Fibroblast of skin of right quadriceps (primary cell): ENCODE results near the gene IL17RD.
"Not testable (repeated sequence)": the region's sequence is repeated elsewhere in the genome, so short reads cannot be mapped to it uniquely, and the experiment has no call there.

Experiments used
- DNase-seq: peaks from one replicate; pipeline ENCODE4 v3.0.0-alpha.2; 2013

The IL17RD gene

GRCh38 chr3:57091521-57092273 lies 73.5 kb downstream of the IL17RD start:
- DNase-seq: peak; percentile 26

GRCh38 chr3:57089043-57089442 lies 76.1 kb downstream of the IL17RD start:
- DNase-seq: no peak

DNA sequence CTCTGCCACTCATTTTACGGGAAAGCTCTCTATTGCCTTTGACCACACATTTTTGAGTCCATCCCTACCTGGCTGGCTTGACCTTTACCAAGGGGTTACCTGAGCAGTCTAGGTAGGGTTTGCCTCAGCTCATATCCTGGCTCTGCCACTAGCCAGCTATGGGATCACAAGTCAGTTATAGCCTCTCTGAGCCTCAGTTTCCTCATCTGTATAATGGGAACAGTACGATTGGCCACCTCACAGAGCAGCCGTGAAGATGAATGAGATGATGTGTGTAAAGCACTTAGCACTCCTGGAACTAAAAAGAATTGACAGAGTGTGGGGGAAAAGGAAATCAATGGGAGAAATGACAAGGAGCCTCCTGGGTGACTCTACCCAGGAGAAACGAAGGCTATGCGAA lies 76.7 kb downstream of the IL17RD start:
- no peak for DNase-seq

DNA sequence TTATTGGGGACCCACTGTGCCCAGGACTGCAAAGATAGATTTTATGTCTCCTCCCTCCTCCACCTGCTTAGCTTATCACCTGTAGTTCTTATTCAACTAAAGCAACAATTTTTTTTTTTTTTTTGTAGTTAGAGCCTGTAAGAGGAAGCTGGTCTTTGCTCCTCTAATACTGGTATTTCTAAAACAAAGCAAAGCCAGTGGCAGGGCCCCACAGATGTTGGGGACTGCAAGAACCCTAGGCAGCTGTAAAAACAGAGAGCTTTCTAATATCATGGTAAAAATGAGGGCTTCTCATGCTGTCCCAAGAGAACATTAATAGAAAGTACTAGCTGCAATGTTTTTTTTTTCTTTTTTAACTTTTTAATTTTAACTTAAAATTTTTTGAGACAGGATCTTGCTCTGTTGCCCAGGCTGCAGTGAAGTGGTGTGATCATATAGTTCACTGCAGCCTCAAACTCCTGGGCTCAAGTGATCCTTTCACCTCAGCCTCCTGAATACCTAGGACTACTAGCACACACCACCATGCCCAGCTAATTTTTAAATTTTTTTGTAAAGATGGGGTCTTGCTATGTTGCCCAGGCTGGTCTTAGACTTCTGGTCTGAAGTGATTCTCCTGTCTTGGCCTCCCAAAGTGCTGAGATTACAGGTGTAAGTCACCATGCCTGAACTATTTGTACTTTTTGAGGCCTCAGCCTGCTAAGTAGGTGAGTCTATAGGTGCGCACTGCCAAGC lies 77.6 kb downstream of the IL17RD start:
- DNase-seq: no peak

DNA sequence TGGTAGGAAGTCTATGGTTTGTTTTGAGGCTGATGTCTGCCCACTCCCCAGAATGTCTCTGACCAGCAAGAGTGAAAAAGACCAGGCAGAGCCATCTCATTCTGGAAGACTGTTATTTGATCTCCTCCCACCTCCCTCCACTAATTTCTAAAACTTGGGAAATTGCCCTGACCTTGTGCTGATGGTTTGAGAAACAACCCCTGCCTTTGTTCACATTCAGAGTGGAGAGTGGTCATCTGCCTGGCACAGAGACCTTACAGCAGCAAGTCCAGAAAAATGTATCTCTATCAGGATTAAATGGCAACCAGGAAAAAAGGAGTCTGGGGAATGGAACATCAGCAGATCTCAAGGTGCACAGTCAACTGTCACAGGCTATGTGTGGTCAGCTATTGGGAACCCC lies 79.0 kb downstream of the IL17RD start:
- no peak for DNase-seq

DNA sequence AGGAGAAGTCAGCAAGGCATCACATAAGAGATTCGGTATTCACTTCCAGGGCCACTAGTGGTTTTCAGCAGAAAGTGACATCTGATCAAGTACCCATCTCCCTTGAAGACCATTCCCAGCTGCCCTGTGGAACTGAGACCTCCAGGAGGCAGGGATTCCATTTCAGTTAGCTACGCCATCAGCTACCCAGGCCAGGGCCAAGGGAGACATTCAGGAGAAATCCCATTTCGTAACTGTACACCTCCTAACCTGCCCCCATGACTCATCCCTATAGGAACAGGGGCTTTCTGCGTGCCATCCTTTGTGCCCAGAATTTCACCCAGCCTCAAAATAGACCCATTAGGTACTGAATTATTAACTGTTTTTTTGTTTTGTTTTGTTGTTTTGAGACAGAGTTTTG lies 79.9 kb downstream of the IL17RD start:
- DNase-seq: no peak

- not testable (repeated sequence) for DNase-seq
Measured at GRCh38 chr3:57083266-57083995, 81.7 kb downstream of the IL17RD start.

DNA sequence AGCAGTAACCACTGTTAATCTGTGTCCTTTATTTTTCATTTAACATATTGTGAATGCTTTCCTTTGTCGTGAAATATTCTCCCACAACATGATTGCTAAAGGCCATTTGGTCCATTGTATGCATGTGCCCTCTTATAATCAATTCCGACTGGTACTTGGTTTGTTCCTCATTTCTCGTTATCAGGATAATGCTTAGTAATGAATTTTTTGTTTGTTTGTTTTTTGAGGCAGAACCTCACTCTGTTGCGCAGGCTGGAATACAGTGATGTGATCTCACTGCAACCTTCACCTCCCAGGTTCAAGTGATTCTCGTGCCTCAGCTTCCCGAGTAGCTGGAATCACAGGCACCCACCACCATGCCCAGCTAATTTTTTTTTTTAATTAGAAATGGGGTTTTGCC lies 82.7 kb downstream of the IL17RD start:
- DNase-seq: no peak

- no peak for DNase-seq
Measured at GRCh38 chr3:57081173-57081572, 84.0 kb downstream of the IL17RD start.

- no peak for DNase-seq
Measured at GRCh38 chr3:57080171-57080570, 85.0 kb downstream of the IL17RD start.

DNA sequence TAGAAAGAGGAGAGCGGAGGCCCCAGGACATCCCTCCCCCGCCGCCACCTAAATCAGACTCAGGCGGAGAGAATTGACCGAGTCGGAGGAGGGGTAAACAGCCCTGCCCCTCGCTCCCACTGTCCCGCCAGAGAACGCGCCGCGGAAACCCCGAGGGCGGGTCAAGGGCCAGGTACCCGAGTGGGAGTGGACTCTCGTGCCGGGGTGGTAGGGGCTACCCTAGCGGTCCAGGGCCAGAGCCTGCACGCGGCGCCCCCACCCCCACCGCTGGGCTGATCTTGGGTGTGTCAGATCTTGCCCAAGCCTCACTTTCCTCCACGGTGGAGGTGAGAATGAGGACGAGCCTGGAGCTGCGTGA lies 85.7 kb downstream of the IL17RD start:
- DNase-seq: no peak

DNA sequence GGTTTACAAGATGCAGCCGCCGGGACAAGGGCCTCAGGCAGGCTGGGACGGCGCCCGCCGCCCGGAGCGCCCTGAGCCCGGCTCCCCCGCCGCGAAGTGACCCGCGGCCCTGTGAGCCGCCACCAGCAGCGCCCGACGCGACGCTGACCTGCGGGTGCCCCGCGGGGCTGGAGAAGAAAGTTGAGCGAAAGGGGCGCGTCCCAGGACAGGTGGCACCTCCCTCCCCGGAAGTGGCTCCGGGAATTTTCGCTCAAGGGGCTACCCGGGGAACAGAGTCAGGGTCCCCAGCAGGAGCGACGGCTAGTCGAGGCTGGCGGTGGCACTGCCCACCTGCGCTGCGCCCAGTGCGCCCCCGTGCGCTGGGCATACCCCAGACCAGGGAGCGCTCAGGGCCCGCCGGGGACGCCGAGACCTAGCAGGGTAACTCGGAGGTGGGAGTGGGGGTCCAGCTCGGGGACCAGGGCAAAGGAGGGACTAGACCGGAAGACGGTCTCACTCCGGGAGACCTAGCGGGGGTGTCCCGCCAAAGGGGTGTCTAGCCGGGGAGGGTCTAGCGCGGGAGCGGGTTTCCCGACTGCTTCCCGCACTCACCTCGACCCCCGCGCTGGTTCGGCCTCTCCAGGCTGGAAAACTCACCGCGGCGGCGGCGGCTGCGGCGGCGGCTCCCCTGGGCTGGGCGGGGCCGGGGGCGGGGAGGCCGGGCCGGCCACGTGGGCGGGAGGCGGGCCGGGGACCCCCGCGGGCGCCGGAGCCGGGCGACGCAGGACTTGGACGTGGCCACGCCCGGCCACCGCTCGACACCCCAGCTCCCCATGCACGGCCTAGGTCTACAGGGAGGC lies 86.3 kb downstream of the IL17RD start:
- DNase-seq: peak; percentile 45

DNA sequence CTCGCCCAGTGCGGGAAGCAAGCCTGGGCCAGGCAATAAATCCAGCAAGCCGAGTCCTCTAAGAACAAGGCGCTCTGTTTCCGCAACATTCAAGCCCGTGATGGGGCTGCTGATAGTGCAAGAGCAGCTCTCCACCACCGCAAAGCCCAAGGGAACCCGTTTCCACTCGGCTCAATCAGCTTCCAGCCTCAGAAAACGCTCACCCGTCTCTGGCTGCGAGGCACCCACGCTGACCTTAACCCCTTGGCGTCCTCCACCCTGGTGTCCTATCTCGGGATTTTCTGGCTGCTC lies 86.9 kb downstream of the IL17RD start:
- DNase-seq: peak; percentile 60

GRCh38 chr3:57077630-57078343 lies 87.4 kb downstream of the IL17RD start:
- DNase-seq: no peak

DNA sequence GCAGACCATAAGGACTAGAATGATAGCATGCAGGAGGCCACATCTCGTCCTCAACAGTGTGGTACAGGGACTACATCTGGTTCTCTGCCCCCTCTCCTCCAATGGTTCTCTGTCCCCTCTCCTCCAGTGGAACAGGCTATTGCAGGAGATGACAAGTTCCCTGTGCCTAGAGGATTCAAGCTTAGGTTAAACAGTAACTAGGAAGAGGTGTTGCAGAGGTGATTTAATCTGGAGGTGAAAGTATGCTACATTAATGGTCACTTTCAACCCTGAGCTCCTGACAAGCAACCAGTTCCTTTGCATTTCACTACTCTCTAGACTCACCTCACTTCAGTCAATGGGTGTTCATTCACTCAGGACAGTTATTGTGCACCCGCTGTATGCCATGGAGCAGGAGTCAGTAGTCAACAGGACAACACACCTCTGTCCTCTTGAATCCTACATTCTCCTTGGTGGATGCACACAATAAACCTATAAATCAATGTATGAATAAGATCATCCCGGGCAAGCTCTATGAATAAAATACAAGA lies 88.7 kb downstream of the IL17RD start:
- DNase-seq: no peak

DNA sequence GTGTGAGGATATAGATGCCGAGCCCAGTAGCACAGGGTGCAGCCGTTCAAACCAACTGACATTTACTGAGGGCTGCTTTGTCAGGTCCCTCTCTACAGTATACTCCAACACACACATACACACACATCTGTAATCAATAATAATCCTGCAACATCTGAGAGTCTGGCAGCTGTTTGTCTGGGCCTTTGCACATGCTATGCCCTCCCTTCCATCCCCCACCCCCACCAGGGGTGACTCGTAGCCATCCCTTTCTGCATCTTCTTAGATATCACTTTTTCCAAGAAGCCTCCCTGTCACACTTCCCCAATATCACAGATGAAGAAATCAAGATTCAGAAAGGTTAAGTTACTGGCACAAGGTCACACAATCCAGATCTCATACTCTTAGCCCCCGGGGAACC lies 91.0 kb downstream of the IL17RD start:
- DNase-seq: no peak

DNA sequence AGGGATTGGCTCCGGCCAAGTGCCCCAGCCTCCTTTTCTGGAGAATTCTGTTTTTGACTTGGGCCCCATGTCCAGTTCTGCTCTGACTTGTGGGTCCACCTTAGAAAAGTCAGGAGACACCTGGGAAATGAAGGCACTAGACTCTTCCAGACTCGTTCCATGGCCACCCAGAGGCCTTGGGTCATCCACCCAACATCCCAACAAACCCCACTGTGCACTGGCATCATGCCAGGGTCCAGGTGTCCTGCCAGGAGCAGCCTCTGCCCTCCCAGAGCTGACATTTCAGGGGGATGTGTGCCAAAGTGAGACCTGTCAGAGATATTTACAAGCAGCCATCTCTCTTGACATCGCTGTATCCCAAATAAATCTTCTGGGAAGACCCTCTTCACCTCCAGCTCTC lies 91.5 kb downstream of the IL17RD start:
- DNase-seq: no peak

GRCh38 chr3:57069503-57069902 lies 95.7 kb downstream of the IL17RD start:
- no peak for DNase-seq

DNA sequence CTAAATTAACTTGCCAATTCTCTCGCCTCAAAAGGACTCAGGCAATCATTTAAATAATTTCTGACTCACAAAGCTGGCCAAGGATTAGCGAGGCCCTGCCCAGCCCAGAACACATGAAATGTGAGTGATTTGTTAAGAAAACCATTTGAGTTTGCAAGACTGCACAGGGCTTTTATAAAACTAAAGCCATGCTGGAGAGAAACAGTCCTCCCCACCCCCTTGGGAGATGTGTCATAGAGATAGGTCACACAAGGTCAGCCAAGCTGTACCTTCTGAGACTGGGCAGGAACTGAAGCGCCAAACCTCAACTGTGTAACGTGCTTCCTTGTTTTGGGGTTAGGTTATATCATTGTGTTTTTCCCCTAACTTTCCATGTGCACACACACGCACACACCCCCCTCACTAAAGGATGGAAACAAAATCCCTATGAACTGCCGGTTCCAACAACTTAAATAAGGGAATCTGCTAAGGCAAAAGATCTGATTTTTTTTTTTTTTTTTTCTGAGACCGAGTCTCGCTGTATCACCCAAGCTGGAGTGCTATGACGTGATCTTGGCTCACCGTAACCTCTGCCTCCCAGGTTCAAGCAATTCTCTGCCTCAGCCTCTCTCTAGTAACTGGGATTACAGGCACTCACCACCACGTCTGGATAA lies 96.6 kb downstream of the IL17RD start:
- peak; percentile 89 for DNase-seq

DNA sequence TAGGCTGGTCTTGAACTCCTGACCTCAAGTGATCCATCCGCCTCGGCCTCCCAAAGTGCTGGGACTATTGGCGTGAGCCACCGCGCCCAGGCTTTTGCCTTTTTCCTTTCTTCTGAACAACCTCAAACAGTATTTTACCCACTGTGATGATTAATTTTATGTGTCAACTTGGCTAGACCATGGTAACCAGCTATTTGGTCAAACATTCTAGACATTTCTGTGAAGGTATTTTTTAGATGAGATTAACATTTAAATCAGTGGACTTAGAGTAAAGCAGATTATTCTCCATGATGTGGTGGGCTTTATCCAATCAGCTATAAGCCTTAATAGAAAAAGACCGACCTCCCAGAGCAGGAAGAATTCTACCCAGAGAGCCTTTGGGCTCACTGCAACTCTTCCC lies 98.7 kb downstream of the IL17RD start:
- DNase-seq: no peak

- no peak for DNase-seq
Measured at GRCh38 chr3:57065588-57065987, 99.6 kb downstream of the IL17RD start.

GRCh38 chr3:57064572-57064971 lies 100.6 kb downstream of the IL17RD start:
- no peak for DNase-seq
